Skin of body (tissue), 2 donors: Measurements from ENCODE around the gene CAMK2D. TPM values are rescaled to one million over a fixed set of nuclear protein-coding genes. Genes with fewer than 3 reads are reported as not detected.
A peak's percentile ranks its signal among the peaks of the same experiment; 100 is the strongest.

ENCODE experiments used
- DNase-seq: peaks from one replicate; lab custom pipeline; 2025; lab: John Stamatoyannopoulos, UW
- total RNA-seq: library from RNA; depleted of rRNA; stranded (reverse); fragments of >200 nt; gene quantifications from one replicate; pipeline ENCODE4 v1.2.3, GENCODE V29; 2014

CAMK2D gene
- total RNA-seq, 1 donor from 2014 or later: 92.6 TPM

- DNase-seq: no peak
Observed at GRCh38 chr4:113637823-113638561, 123.5 kb downstream of the CAMK2D start.

- DNase-seq: no peak
Observed at GRCh38 chr4:113637363-113637762, 124.2 kb downstream of the CAMK2D start.

GRCh38 chr4:113636877-113637276 is 124.7 kb downstream of the CAMK2D start:
- no peak for DNase-seq

- DNase-seq: no peak
Observed at GRCh38 chr4:113636438-113636818, 125.1 kb downstream of the CAMK2D start.

- DNase-seq: no peak
Observed at GRCh38 chr4:113635739-113636437, 125.7 kb downstream of the CAMK2D start.

- no peak for DNase-seq
Observed at GRCh38 chr4:113634081-113634969, 127.2 kb downstream of the CAMK2D start.

- DNase-seq: no peak
Observed at GRCh38 chr4:113633467-113633866, 128.1 kb downstream of the CAMK2D start.

GRCh38 chr4:113628711-113629110 is 132.8 kb downstream of the CAMK2D start:
- no peak for DNase-seq

GRCh38 chr4:113627321-113627720 is 134.2 kb downstream of the CAMK2D start:
- DNase-seq: no peak

GRCh38 chr4:113625902-113626301 is 135.6 kb downstream of the CAMK2D start:
- no peak for DNase-seq

- no peak for DNase-seq
Observed at GRCh38 chr4:113623274-113623894, 138.2 kb downstream of the CAMK2D start.

- DNase-seq: no peak
Observed at GRCh38 chr4:113621633-113622032, 139.9 kb downstream of the CAMK2D start.

GRCh38 chr4:113620032-113620431 is 141.5 kb downstream of the CAMK2D start:
- DNase-seq: no peak

GRCh38 chr4:113619526-113619925 is 142.0 kb downstream of the CAMK2D start:
- no peak for DNase-seq

- peak; percentile 80 for DNase-seq
Observed at GRCh38 chr4:113618205-113618604, 143.3 kb downstream of the CAMK2D start.

- DNase-seq: no peak
Observed at GRCh38 chr4:113617195-113617594, 144.3 kb downstream of the CAMK2D start.

GRCh38 chr4:113616443-113616842 is 145.1 kb downstream of the CAMK2D start:
- no peak for DNase-seq

- no peak for DNase-seq
Observed at GRCh38 chr4:113614414-113614813, 147.1 kb downstream of the CAMK2D start.

GRCh38 chr4:113613503-113613902 is 148.0 kb downstream of the CAMK2D start:
- DNase-seq: no peak

GRCh38 chr4:113610537-113610936 is 151.0 kb downstream of the CAMK2D start:
- no peak for DNase-seq

- no peak for DNase-seq
Observed at GRCh38 chr4:113607998-113608397, 153.5 kb downstream of the CAMK2D start.
